Measurements from ENCODE around the gene PHF2.

GRCh38 chr9:93702261-93702660, 125.9 kb downstream of the PHF2 start:
- TF ChIP-seq, protein P1, sequence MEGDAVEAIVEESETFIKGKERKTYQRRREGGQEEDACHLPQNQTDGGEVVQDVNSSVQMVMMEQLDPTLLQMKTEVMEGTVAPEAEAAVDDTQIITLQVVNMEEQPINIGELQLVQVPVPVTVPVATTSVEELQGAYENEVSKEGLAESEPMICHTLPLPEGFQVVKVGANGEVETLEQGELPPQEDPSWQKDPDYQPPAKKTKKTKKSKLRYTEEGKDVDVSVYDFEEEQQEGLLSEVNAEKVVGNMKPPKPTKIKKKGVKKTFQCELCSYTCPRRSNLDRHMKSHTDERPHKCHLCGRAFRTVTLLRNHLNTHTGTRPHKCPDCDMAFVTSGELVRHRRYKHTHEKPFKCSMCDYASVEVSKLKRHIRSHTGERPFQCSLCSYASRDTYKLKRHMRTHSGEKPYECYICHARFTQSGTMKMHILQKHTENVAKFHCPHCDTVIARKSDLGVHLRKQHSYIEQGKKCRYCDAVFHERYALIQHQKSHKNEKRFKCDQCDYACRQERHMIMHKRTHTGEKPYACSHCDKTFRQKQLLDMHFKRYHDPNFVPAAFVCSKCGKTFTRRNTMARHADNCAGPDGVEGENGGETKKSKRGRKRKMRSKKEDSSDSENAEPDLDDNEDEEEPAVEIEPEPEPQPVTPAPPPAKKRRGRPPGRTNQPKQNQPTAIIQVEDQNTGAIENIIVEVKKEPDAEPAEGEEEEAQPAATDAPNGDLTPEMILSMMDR (conservative IDR thresholded peaks at IDR 0.05; ENCODE audit: low read length): peak; percentile 37; the same call in 1 of the 2 replicates
- TF ChIP-seq EZH2phosphoT487 (IDR thresholded peaks at IDR 0.05; ENCODE audit: borderline replicate concordance, low read depth, low read length): no peak
